NT2/D1 (cell line): ENCODE measurements around the gene ACSL1.

Experiments used
- DNase-seq: peaks from one replicate; pipeline ENCODE4 v3.0.0-alpha.2; 2011; ENCODE audit warnings: low read depth, low spot score
- H3K27me3 ChIP-seq: 2 replicates; pipeline ENCODE4 v1.6.0; 2011; ENCODE audit warnings: mild to moderate bottlenecking; ENCODE audit not compliant: insufficient read length, insufficient read depth
- H3K36me3 ChIP-seq: 2 replicates; pipeline ENCODE4 v1.6.1; 2011; ENCODE audit warnings: mild to moderate bottlenecking, low read length, mixed read lengths; ENCODE audit not compliant: insufficient read depth, insufficient read length
- H3K4me1 ChIP-seq: 2 replicates; pipeline ENCODE4 v1.5.1; 2011; ENCODE audit not compliant: insufficient read depth, insufficient read length
- H3K4me3 ChIP-seq: 2 replicates; pipeline ENCODE4 v1.5.1; 2011; ENCODE audit warnings: low read depth; ENCODE audit not compliant: insufficient read length
- H3K9ac ChIP-seq: 2 replicates; pipeline ENCODE4 v1.6.0; 2011; ENCODE audit warnings: low read depth; ENCODE audit not compliant: insufficient read length
- H3K9me3 ChIP-seq: 2 replicates; pipeline ENCODE4 v1.5.1; 2011; ENCODE audit warnings: mild to moderate bottlenecking, low read length; ENCODE audit not compliant: insufficient read depth
- SUZ12 ChIP-seq: IDR thresholded peaks from 2 replicates; pipeline ENCODE4 v1.6.1; 2011; ENCODE audit not compliant: insufficient read length, insufficient read depth; ENCODE audit errors: extremely low read depth
- YY1 ChIP-seq: IDR thresholded peaks from 2 replicates; pipeline ENCODE4 v1.6.1; 2011; ENCODE audit not compliant: insufficient read length, insufficient read depth
- ZNF274 ChIP-seq: IDR thresholded peaks from 2 replicates; pipeline ENCODE4 v1.6.1; 2011; ENCODE audit warnings: mild to moderate bottlenecking, low read depth, low read length

ACSL1 gene

DNA sequence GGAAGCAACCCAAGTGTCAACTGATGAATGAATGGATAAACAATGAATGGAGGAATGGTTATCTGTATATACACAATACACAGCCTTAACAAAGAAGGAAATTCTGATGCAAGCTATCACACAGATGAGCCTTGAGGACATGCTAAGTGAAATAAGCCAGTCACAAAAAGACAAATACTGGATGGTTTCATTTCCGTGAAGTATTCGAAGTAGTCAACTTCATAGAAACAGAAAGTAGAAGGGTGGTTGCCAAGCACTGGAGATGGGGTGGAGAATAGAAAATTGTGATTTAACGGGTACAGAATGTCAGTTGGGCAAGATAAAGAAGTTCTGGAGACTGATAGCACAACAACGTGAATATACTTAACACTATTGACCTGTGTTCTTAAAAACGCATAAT is 120.1 kb downstream of the ACSL1 start:
- Histone ChIP-seq H3K4me3 (no peak overlapping the region), H3K27me3 (no peaks in the 10 kb centered on the region)

More for the DNA sequence above, 120.1 kb downstream of the ACSL1 start:
- Histone ChIP-seq H3K36me3 (peaks cover 55% of the 10 kb centered on the region), H3K9me3 (no peaks in the 10 kb centered on the region), H3K4me1 (no peaks in the 10 kb centered on the region), H3K9ac (no peak overlapping the region)
- TF ChIP-seq YY1 (no peak), ZNF274 (no peak), SUZ12 (no peak)
- no peak for DNase-seq
